ENCODE data around the gene C9orf50. TPM values are rescaled to one million over a fixed set of nuclear protein-coding genes. Genes with fewer than 3 reads are reported as not detected.
A peak's percentile ranks its signal among the peaks of the same experiment; 100 is the strongest.
"Not testable (repeated sequence)": the region's sequence is repeated elsewhere in the genome, so short reads cannot be mapped to it uniquely, and the experiment has no call there.

Gene C9orf50
- total RNA-seq, 2 experiments from 2014 or later: not detected

DNA sequence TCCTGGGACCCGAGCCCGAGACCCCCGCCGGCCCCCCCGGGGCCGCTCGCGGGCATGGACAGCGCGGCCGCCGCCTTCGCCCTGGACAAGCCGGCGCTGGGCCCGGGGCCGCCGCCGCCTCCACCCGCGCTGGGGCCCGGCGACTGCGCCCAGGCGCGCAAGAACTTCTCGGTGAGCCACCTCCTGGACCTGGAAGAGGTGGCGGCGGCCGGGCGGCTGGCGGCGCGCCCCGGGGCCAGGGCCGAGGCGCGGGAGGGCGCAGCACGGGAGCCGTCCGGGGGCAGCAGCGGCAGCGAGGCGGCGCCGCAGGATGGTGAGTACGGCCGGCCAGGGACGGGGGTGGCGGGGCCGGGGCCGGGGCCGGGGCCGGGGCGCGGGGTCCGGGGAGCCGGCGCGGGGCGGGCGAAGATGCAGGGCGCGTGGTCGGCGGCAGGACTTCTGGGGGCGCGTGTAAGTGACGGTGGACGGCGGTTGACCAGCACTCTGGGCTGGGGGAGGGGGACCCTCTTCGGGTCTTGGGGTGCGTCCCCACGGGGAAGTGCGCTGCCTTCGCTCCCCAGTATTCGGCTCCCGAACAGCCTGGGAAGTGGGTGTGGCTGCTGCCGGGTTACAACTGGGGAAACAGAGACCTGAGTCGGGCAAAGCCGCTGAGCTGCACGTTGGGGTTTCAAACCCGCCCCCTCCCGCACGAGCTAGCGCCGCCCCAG, 45.1 kb upstream of the C9orf50 start:
- ATAC-seq (ENCODE audit: poor library complexity) (peak; percentile 19), DNase-seq (peak in 1 of 14 experiments; percentile 31)
- Histone ChIP-seq H3K4me3 (ENCODE audit: low read length) (no peak overlapping the region), H3K36me3 (ENCODE audit: insufficient read depth, low read length) (no peaks in the 10 kb centered on the region), H3K27me3 (ENCODE audit: control insufficient read depth in 1 of 2, insufficient read depth in 2 of 2, low read length in 2 of 2) (peaks cover 15 to 23% of the 10 kb centered on the region in 2 experiments), H3K27ac (ENCODE audit: low read depth in 1 of 2, low read length in 2 of 2) (no peak overlapping the region), H3K4me1 (ENCODE audit: insufficient read depth, low read length) (peaks cover 15% of the 10 kb centered on the region), H3K9me3 (ENCODE audit: control insufficient read depth in 1 of 2, insufficient read depth in 1 of 2, low read length in 2 of 2) (peaks cover 0 to 5% of the 10 kb centered on the region in 2 experiments)
- no peaks in the 10 kb centered on the region for H3K36me3 Mint-ChIP-seq (ENCODE audit: low read depth)
- H3K4me3 Mint-ChIP-seq: peak overlapping the region; percentile 69
- intact Hi-C loops (cut with DNase I, micrococcal nuclease): no loop called here
- H3K27ac Mint-ChIP-seq: no peak overlapping the region
- CTCF ChIA-PET: no interaction called here
- no peaks in the 10 kb centered on the region for H3K4me1 Mint-ChIP-seq (ENCODE audit: low read depth)
- no peaks in the 10 kb centered on the region for H3K9me3 Mint-ChIP-seq
- POLR2A ChIA-PET: no interaction called here
- TF ChIP-seq, protein P1, sequence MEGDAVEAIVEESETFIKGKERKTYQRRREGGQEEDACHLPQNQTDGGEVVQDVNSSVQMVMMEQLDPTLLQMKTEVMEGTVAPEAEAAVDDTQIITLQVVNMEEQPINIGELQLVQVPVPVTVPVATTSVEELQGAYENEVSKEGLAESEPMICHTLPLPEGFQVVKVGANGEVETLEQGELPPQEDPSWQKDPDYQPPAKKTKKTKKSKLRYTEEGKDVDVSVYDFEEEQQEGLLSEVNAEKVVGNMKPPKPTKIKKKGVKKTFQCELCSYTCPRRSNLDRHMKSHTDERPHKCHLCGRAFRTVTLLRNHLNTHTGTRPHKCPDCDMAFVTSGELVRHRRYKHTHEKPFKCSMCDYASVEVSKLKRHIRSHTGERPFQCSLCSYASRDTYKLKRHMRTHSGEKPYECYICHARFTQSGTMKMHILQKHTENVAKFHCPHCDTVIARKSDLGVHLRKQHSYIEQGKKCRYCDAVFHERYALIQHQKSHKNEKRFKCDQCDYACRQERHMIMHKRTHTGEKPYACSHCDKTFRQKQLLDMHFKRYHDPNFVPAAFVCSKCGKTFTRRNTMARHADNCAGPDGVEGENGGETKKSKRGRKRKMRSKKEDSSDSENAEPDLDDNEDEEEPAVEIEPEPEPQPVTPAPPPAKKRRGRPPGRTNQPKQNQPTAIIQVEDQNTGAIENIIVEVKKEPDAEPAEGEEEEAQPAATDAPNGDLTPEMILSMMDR (IDR thresholded peaks at IDR 0.05): no peak
- peaks cover 16% of the 10 kb centered on the region for H3K27me3 Mint-ChIP-seq

DNA sequence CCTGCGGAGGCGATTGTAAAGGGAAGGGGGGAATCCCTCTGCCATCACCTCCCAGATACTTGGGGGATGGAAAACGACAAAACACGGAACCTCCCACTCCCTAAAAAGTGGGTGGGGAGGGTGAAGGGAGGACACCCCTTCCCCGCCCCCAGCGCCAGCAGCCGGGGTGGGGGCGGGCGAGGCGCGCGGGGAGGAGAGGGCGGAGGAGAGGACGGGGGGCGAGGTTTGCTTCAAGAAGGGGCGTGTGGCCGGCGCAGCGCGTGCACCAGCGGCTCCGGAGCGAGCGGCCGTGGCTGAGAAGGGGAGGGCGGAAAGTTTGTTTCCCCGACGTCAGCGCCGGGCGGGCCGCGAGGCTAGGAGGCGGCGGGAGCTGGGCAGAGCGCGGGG, 44.5 kb upstream of the C9orf50 start, which contains the start of gene PRRX2:
Gene PRRX2, plus strand, starts transcription at position 259 of the 387 bp plus-strand sequence. CDS start 221 bp downstream, outside the sequence.
- intact Hi-C loops (cut with DNase I, micrococcal nuclease): no loop called here
- CTCF ChIA-PET: no interaction called here
- Mint-ChIP-seq H3K27ac (no peak within 1 kb of the TSS), H3K27me3 (peaks cover 16% of the 10 kb centered on the region), H3K36me3 (ENCODE audit: low read depth) (no peaks in the 10 kb centered on the region), H3K4me1 (ENCODE audit: low read depth) (no peaks in the 10 kb centered on the region), H3K4me3 (peak within 1 kb of the TSS; percentile 89), H3K9me3 (no peaks in the 10 kb centered on the region)
- no peaks in the 10 kb centered on the region for H3K36me3 ChIP-seq (ENCODE audit: insufficient read depth, low read length)
- DNase-seq (peak in 8 of 14 experiments; percentile 7 to 49 (median 20)), ATAC-seq (ENCODE audit: poor library complexity) (peak; percentile 50)
- H3K9me3 ChIP-seq (ENCODE audit: control insufficient read depth in 1 of 2, insufficient read depth in 1 of 2, low read length in 2 of 2): peaks cover 0 to 5% of the 10 kb centered on the region in 2 experiments
- POLR2A ChIA-PET: no interaction called here
- H3K4me3 ChIP-seq (ENCODE audit: low read length): peak within 1 kb of the TSS; percentile 44
- no peak within 1 kb of the TSS for H3K27ac ChIP-seq (ENCODE audit: low read depth in 1 of 2, low read length in 2 of 2)
- TF ChIP-seq, protein P1 (IDR thresholded peaks at IDR 0.05): no peak
- peaks cover 15% of the 10 kb centered on the region for H3K4me1 ChIP-seq (ENCODE audit: insufficient read depth, low read length)
- peaks cover 15 to 23% of the 10 kb centered on the region in 2 experiments for H3K27me3 ChIP-seq (ENCODE audit: control insufficient read depth in 1 of 2, insufficient read depth in 2 of 2, low read length in 2 of 2)

- ATAC-seq (ENCODE audit: poor library complexity) (peak; percentile 63), DNase-seq (peak in 2 of 14 experiments; percentile 6 to 15)
- intact Hi-C loops (cut with DNase I, micrococcal nuclease): no loop called here
- Mint-ChIP-seq H3K4me1 (ENCODE audit: low read depth) (no peaks in the 10 kb centered on the region), H3K36me3 (ENCODE audit: low read depth) (no peaks in the 10 kb centered on the region), H3K27ac (no peak overlapping the region), H3K4me3 (peak overlapping the region; percentile 89), H3K9me3 (no peaks in the 10 kb centered on the region), H3K27me3 (peaks cover 14% of the 10 kb centered on the region)
- Histone ChIP-seq H3K27me3 (ENCODE audit: control insufficient read depth in 1 of 2, insufficient read depth in 2 of 2, low read length in 2 of 2) (peaks cover 15 to 23% of the 10 kb centered on the region in 2 experiments), H3K27ac (ENCODE audit: low read depth in 1 of 2, low read length in 2 of 2) (no peak overlapping the region), H3K4me1 (ENCODE audit: insufficient read depth, low read length) (peaks cover 15% of the 10 kb centered on the region), H3K9me3 (ENCODE audit: control insufficient read depth in 1 of 2, insufficient read depth in 1 of 2, low read length in 2 of 2) (peaks cover 0 to 5% of the 10 kb centered on the region in 2 experiments), H3K4me3 (ENCODE audit: low read length) (peak overlapping the region; percentile 44), H3K36me3 (ENCODE audit: insufficient read depth, low read length) (no peaks in the 10 kb centered on the region)
- CTCF ChIA-PET: no interaction called here
- TF ChIP-seq, protein P1 (IDR thresholded peaks at IDR 0.05): no peak
- POLR2A ChIA-PET: no interaction called here
Measured at GRCh38 chr9:129664746-129665388, 44.0 kb upstream of the C9orf50 start.

DNA sequence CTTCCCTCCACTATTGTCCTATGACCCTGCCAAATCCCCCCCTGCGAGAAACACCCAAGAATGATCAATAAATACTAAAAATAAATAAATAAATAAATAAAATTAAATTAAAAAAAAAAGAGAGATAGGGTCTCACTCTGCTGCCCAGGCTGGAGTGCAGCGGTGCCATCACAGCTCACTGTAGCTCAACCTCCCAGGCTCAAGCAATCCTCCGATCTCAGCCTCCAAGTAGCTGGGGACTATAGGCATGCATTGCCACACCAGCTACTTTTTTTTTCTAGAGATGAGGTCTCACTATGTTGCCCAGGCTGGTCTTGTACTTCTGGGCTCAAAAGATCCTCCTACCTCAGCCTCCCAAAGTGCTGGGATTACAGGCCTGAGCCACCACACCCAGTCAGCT, 41.3 kb upstream of the C9orf50 start:
- H3K4me1 Mint-ChIP-seq (ENCODE audit: low read depth); H3K27ac ChIP-seq (ENCODE audit: low read depth in 1 of 2, low read length in 2 of 2); H3K27me3 Mint-ChIP-seq; H3K4me3 Mint-ChIP-seq; POLR2A ChIA-PET; CTCF ChIA-PET; H3K36me3 ChIP-seq (ENCODE audit: insufficient read depth, low read length); H3K4me3 ChIP-seq (ENCODE audit: low read length); H3K36me3 Mint-ChIP-seq (ENCODE audit: low read depth); H3K27ac Mint-ChIP-seq; H3K9me3 Mint-ChIP-seq; H3K9me3 ChIP-seq (ENCODE audit: control insufficient read depth in 1 of 2, insufficient read depth in 1 of 2, low read length in 2 of 2); ATAC-seq (ENCODE audit: poor library complexity); intact Hi-C loops (cut with DNase I, micrococcal nuclease); DNase-seq: not testable (repeated sequence)
- Histone ChIP-seq H3K4me1 (ENCODE audit: insufficient read depth, low read length) (peaks cover 15% of the 10 kb centered on the region), H3K27me3 (ENCODE audit: control insufficient read depth in 1 of 2, insufficient read depth in 2 of 2, low read length in 2 of 2) (peaks cover 3 to 11% of the 10 kb centered on the region in 2 experiments)
